HEK293T (cell line): ENCODE data around the gene HCRT.

Experiments
- CTCF ChIA-PET: fragments of 350-600 bp; formaldehyde crosslinking; extraction: SDS; loops from one replicate; lab custom pipeline; 2021; ENCODE audit warnings: antibody characterized with exemption, inconsistent platforms; lab: Yijun Ruan, JAX
- POLR2A ChIA-PET: fragments of 350-600 bp; formaldehyde crosslinking; extraction: SDS; loops from one replicate; lab custom pipeline; 2020; ENCODE audit warnings: antibody characterized with exemption, inconsistent platforms; lab: Yijun Ruan, JAX
- DNase-seq: peaks from one replicate; pipeline ENCODE4 v3.0.0; 2012; ENCODE audit warnings: mixed read lengths; ENCODE audit errors: extremely low spot score
- ARNT ChIP-seq: fragments of 450-650 bp; IDR thresholded peaks from 2 replicates; pipeline ENCODE4 v1.6.1; 2017; ENCODE audit warnings: mild to moderate bottlenecking
- BHLHE40 ChIP-seq: fragments of 450-650 bp; IDR thresholded peaks from 2 replicates; pipeline ENCODE4 v1.6.1; 2016; ENCODE audit warnings: mild to moderate bottlenecking, moderate library complexity, borderline replicate concordance
- CTBP1 ChIP-seq: fragments of 450-650 bp; IDR thresholded peaks from 2 replicates; pipeline ENCODE4 v1.6.1; 2016; ENCODE audit warnings: borderline replicate concordance
- ELF4 ChIP-seq: fragments of 450-650 bp; IDR thresholded peaks from 2 replicates; pipeline ENCODE4 v1.6.1; 2017; ENCODE audit warnings: antibody characterized with exemption
- FOXA1 ChIP-seq: fragments of 450-650 bp; IDR thresholded peaks from 2 replicates; pipeline ENCODE4 v1.6.1; 2016; ENCODE audit warnings: mild to moderate bottlenecking
- FOXK2 ChIP-seq: fragments of 450-650 bp; IDR thresholded peaks from 2 replicates; pipeline ENCODE4 v1.6.1; 2016; ENCODE audit warnings: mild to moderate bottlenecking
- FOXM1 ChIP-seq: fragments of 450-650 bp; IDR thresholded peaks from 2 replicates; pipeline ENCODE4 v1.6.1; 2017; ENCODE audit warnings: mild to moderate bottlenecking, borderline replicate concordance
- HDGF ChIP-seq: fragments of 450-650 bp; IDR thresholded peaks from 2 replicates; pipeline ENCODE4 v1.6.1; 2017; ENCODE audit warnings: antibody characterized with exemption, borderline replicate concordance
- L3MBTL2 ChIP-seq: fragments of 450-650 bp; conservative IDR thresholded peaks from 2 replicates; pipeline ENCODE4 v1.6.1; 2016; ENCODE audit warnings: mild to moderate bottlenecking
- LEF1 ChIP-seq: fragments of 450-650 bp; IDR thresholded peaks from 2 replicates; pipeline ENCODE4 v1.6.1; 2017; ENCODE audit warnings: mild to moderate bottlenecking, borderline replicate concordance
- NFRKB ChIP-seq: fragments of 450-650 bp; IDR thresholded peaks from 2 replicates; pipeline ENCODE4 v1.6.1; 2016; ENCODE audit warnings: mild to moderate bottlenecking, moderate library complexity
- PKNOX1 ChIP-seq: fragments of 450-650 bp; IDR thresholded peaks from 2 replicates; pipeline ENCODE4 v1.6.1; 2016
- SP1 ChIP-seq: fragments of 450-650 bp; IDR thresholded peaks from 2 replicates; pipeline ENCODE4 v1.6.1; 2017
- SUZ12 ChIP-seq: fragments of 450-650 bp; IDR thresholded peaks from 2 replicates; pipeline ENCODE4 v1.6.1; 2016; ENCODE audit warnings: mild to moderate bottlenecking
- TARDBP ChIP-seq: fragments of 450-650 bp; IDR thresholded peaks from 2 replicates; pipeline ENCODE4 v1.6.1; 2016
- ZNF384 ChIP-seq: fragments of 450-650 bp; IDR thresholded peaks from 2 replicates; pipeline ENCODE4 v1.6.1; 2016

HCRT gene

GRCh38 chr17:42199416-42200011 is 14.3 kb upstream of the HCRT start:
- DNase-seq = no peak
- POLR2A ChIA-PET = interaction anchor here (1.0 kb wide), 1 partner anchor 12 kb away, joined by 3 read pairs; no protein-coding TSS in a partner anchor
- CTCF ChIA-PET = no interaction called here
- no peak for TF ChIP-seq FOXA1
- no peak for TF ChIP-seq ELF4
- no peak for TF ChIP-seq HDGF
- no peak for TF ChIP-seq L3MBTL2
- TF ChIP-seq SUZ12 = no peak
- no peak for TF ChIP-seq BHLHE40
- TF ChIP-seq ZNF384 = no peak
- no peak for TF ChIP-seq PKNOX1
- no peak for TF ChIP-seq SP1
- TF ChIP-seq FOXK2 = no peak
- no peak for TF ChIP-seq NFRKB
- no peak for TF ChIP-seq LEF1
- no peak for TF ChIP-seq TARDBP
- TF ChIP-seq CTBP1 = no peak
- TF ChIP-seq FOXM1 = no peak
- no peak for TF ChIP-seq ARNT

GRCh38 chr17:42198897-42199296 is 13.6 kb upstream of the HCRT start:
- no peak for DNase-seq
- ChIA-PET CTCF (no interaction called here), POLR2A (no interaction called here)
- no peak for TF ChIP-seq PKNOX1
- TF ChIP-seq FOXM1 = no peak

- POLR2A ChIA-PET = no interaction called here
- DNase-seq = no peak
- TF ChIP-seq CTBP1 = no peak
- no peak for TF ChIP-seq SUZ12
- no peak for TF ChIP-seq LEF1
- TF ChIP-seq SP1 = no peak
- no peak for TF ChIP-seq L3MBTL2
- no peak for TF ChIP-seq ELF4
- TF ChIP-seq HDGF = no peak
- no peak for TF ChIP-seq ARNT
- no peak for TF ChIP-seq FOXA1
- TF ChIP-seq PKNOX1 = no peak
- no peak for TF ChIP-seq NFRKB
- CTCF ChIA-PET = no interaction called here
Measured at GRCh38 chr17:42197564-42198156, 12.4 kb upstream of the HCRT start.

GRCh38 chr17:42193969-42194899 is 9.0 kb upstream of the HCRT start, which contains the start of gene GHDC:
TSS of gene GHDC (minus strand) at chr17:42194494. CDS start at chr17:42193581, 913 bp downstream.
- ChIA-PET CTCF (interaction anchor here (1.2 kb wide), 1 partner anchor 28 kb away, joined by 6 read pairs; no protein-coding TSS in a partner anchor), POLR2A (interaction anchor here (0.6 to 1.7 kb wide), 11 partner anchors 9 to 174 kb away, joined by 3 to 9 read pairs (median 4); partner anchors contain the start of genes DHX58 and NKIRAS2)
- TF ChIP-seq FOXM1 = peak; percentile 94
- TF ChIP-seq SUZ12 = no peak
- TF ChIP-seq L3MBTL2 = peak; percentile 59; the same call in 1 of the 2 replicates
- DNase-seq = peak; percentile 87

- no peak for DNase-seq
- TF ChIP-seq ARNT = no peak
- no peak for TF ChIP-seq HDGF
- TF ChIP-seq SP1 = no peak
- no peak for TF ChIP-seq CTBP1
- no peak for TF ChIP-seq FOXM1
- TF ChIP-seq BHLHE40 = no peak
- TF ChIP-seq NFRKB = no peak
- no peak for TF ChIP-seq L3MBTL2
- TF ChIP-seq TARDBP = no peak
- TF ChIP-seq FOXK2 = no peak
- TF ChIP-seq FOXA1 = no peak
- no peak for TF ChIP-seq SUZ12
- TF ChIP-seq ELF4 = no peak
- TF ChIP-seq LEF1 = no peak
- TF ChIP-seq PKNOX1 = no peak
- TF ChIP-seq ZNF384 = no peak
- ChIA-PET CTCF (interaction anchor here (1.2 kb wide), 1 partner anchor 29 kb away, joined by 6 read pairs; no protein-coding TSS in a partner anchor), POLR2A (interaction anchor here (1.2 to 1.7 kb wide), 6 partner anchors 10 to 173 kb away, joined by 3 to 9 read pairs (median 6); partner anchors contain the start of gene NKIRAS2)
Measured at GRCh38 chr17:42193216-42193968, 8.1 kb upstream of the HCRT start.
